Measurements from ENCODE around the gene CEP95.
A peak's percentile ranks its signal among the peaks of the same experiment; 100 is the strongest.

The CEP95 gene

GRCh38 chr17:64496786-64497564 lies 9.8 kb upstream of the CEP95 start, which contains the start of gene POLG2 (continued):
- TF ChIP-seq ZNF2 (tag by site-specific recombination; IDR thresholded peaks at IDR 0.05) = peak; percentile 55

GRCh38 chr17:64497565-64498035 lies 9.2 kb upstream of the CEP95 start:
- ChIA-PET CTCF (interaction anchor here (0.6 to 1.5 kb wide), 2 partner anchors 76 to 191 kb away, joined by 3 to 6 read pairs; no protein-coding TSS in a partner anchor), POLR2A (interaction anchor here (1.3 to 5.2 kb wide), 4 partner anchors 9 to 77 kb away, joined by 3 to 146 read pairs (median 10); partner anchors contain the start of genes CEP95 and DDX5)
- H3K4me3 ChIP-seq (ENCODE audit: low read depth, low read length) = peak overlapping the region; percentile 75
- peak; percentile 53 for TF ChIP-seq PRDM10 (tag by site-specific recombination; IDR thresholded peaks at IDR 0.05)
- TF ChIP-seq HOXD13 (CRISPR knock-in tag; IDR thresholded peaks at IDR 0.05; ENCODE audit: borderline replicate concordance) = no peak
- no peak for TF ChIP-seq OSR2 (tag by site-specific recombination; IDR thresholded peaks at IDR 0.05)
- no peak for TF ChIP-seq ZNF155 (tag by site-specific recombination; IDR thresholded peaks at IDR 0.05)
- no peak for TF ChIP-seq ZNF561 (tag by site-specific recombination; IDR thresholded peaks at IDR 0.05; ENCODE audit: borderline replicate concordance)
- TF ChIP-seq ZFP37 (tag by site-specific recombination; IDR thresholded peaks at IDR 0.05) = 0 out of 2 replicates have a peak, but pooled peaks have one; percentile 41
- no peak for TF ChIP-seq ZNF138 (tag by site-specific recombination; IDR thresholded peaks at IDR 0.05; ENCODE audit: borderline replicate concordance)
- 0 out of 2 replicates have a peak, but pooled peaks have one; percentile 16 for TF ChIP-seq ZFP69B (tag by site-specific recombination; IDR thresholded peaks at IDR 0.05)
- no peak for TF ChIP-seq SETDB1 (IDR thresholded peaks at IDR 0.05; ENCODE audit: insufficient read length, low read length)
- TF ChIP-seq ZNF777 (tag by site-specific recombination; IDR thresholded peaks at IDR 0.05; ENCODE audit: borderline replicate concordance) = no peak
- no peak for TF ChIP-seq ZNF19 (tag by site-specific recombination; IDR thresholded peaks at IDR 0.05; ENCODE audit: low read depth)
- H3K36me3 ChIP-seq (ENCODE audit: control insufficient read depth in 2 of 2, insufficient read depth in 1 of 2, low read length in 2 of 2) = peaks cover 23 to 63% of the 10 kb centered on the region in 2 experiments
- H3K9me3 ChIP-seq (ENCODE audit: control insufficient read depth, insufficient read depth, low read depth, low read length) = no peaks in the 10 kb centered on the region
- peak overlapping the region; percentile 73 for H3K27ac ChIP-seq (ENCODE audit: extremely low read depth, low read depth, low read length)
- H3K4me1 ChIP-seq (ENCODE audit: control insufficient read depth, insufficient read depth, low read length) = no peaks in the 10 kb centered on the region

- ChIA-PET CTCF (interaction anchor here (0.5 to 1.0 kb wide), 7 partner anchors 16 to 441 kb away, joined by 3 to 5 read pairs (median 3); no protein-coding TSS in a partner anchor), POLR2A (interaction anchor here (0.6 to 5.2 kb wide), 4 partner anchors 8 to 165 kb away, joined by 6 to 146 read pairs (median 16); partner anchors contain the start of genes CEP95 and DDX5)
- no peak overlapping the region for H3K27ac ChIP-seq (ENCODE audit: extremely low read depth, low read depth, low read length)
- H3K9me3 ChIP-seq (ENCODE audit: control insufficient read depth, insufficient read depth, low read depth, low read length) = no peaks in the 10 kb centered on the region
- no peak overlapping the region for H3K4me3 ChIP-seq (ENCODE audit: low read depth, low read length)
- H3K36me3 ChIP-seq (ENCODE audit: control insufficient read depth in 2 of 2, insufficient read depth in 1 of 2, low read length in 2 of 2) = peaks cover 21 to 66% of the 10 kb centered on the region in 2 experiments
- no peaks in the 10 kb centered on the region for H3K4me1 ChIP-seq (ENCODE audit: control insufficient read depth, insufficient read depth, low read length)
- peak; percentile 65; the same call in 1 of the 2 replicates for TF ChIP-seq MYNN (tag by site-specific recombination; IDR thresholded peaks at IDR 0.05; ENCODE audit: borderline replicate concordance)
- TF ChIP-seq ZNF223 (tag by site-specific recombination; IDR thresholded peaks at IDR 0.05) = no peak
- 0 out of 2 replicates have a peak, but pooled peaks have one; percentile 7 for TF ChIP-seq IKZF3 (tag by site-specific recombination; IDR thresholded peaks at IDR 0.05)
These were observed 8.2 kb upstream of the CEP95 start for GRCh38 chr17:64498308-64499203.
